SK-N-SH (cell line): ENCODE measurements around the gene COL20A1.

Experiments used
- EP300 ChIP-seq, 2 experiments: IDR thresholded peaks; 2 replicates each; pipeline versions ENCODE4 v1.4.0 to v1.6.1; 2012; ENCODE audit warnings: borderline replicate concordance in 1 of 2, low read depth in 1 of 2, low read length in 1 of 2
- EZH2phosphoT487 ChIP-seq: fragments of 200-600 bp; sonication (generic); IDR thresholded peaks from 2 replicates; pipeline ENCODE4 v1.6.1; 2017; ENCODE audit warnings: low read depth, mixed run types, mild to moderate bottlenecking, antibody characterized with exemption, moderate library complexity, borderline replicate concordance
- GATA2 ChIP-seq: sonication (generic); formaldehyde crosslinking; IDR thresholded peaks from 2 replicates; pipeline ENCODE4 v1.5.0; 2020; ENCODE audit warnings: mild to moderate bottlenecking, missing genetic modification reagents
- MAX ChIP-seq: IDR thresholded peaks from 2 replicates; pipeline ENCODE4 v1.4.0; 2012; ENCODE audit warnings: low read depth
- MXI1 ChIP-seq: IDR thresholded peaks from 2 replicates; pipeline ENCODE4 v1.6.1; 2012; ENCODE audit warnings: mild to moderate bottlenecking, low read depth, low read length, improper control_type of control experiment
- NRF1 ChIP-seq: IDR thresholded peaks from 2 replicates; pipeline ENCODE4 v1.6.1; 2012; ENCODE audit warnings: low read depth, mild to moderate bottlenecking, low read length
- POLR2AphosphoS5 ChIP-seq: IDR thresholded peaks from 2 replicates; pipeline ENCODE4 v1.6.1; 2012; ENCODE audit warnings: low read depth, low read length
- RAD21 ChIP-seq: IDR thresholded peaks from 2 replicates; pipeline ENCODE4 v1.6.1; 2012; ENCODE audit warnings: mild to moderate bottlenecking, low read length
- SIN3A ChIP-seq: IDR thresholded peaks from 2 replicates; pipeline ENCODE4 v1.6.1; 2012; ENCODE audit warnings: low read depth, mild to moderate bottlenecking, low read length, moderate library complexity, borderline replicate concordance
- TF ChIP-seq, protein P1 (sequence below): fragments of 200-600 bp; sonication (generic); IDR thresholded peaks from 2 replicates; pipeline ENCODE4 v1.6.1; 2017; ENCODE audit warnings: antibody characterized with exemption, mild to moderate bottlenecking, moderate library complexity

- TF ChIP-seq EP300 (IDR thresholded peaks at IDR 0.05; ENCODE audit: borderline replicate concordance in 1 of 2, low read depth in 1 of 2, low read length in 1 of 2) = no peak
- TF ChIP-seq, protein P1, sequence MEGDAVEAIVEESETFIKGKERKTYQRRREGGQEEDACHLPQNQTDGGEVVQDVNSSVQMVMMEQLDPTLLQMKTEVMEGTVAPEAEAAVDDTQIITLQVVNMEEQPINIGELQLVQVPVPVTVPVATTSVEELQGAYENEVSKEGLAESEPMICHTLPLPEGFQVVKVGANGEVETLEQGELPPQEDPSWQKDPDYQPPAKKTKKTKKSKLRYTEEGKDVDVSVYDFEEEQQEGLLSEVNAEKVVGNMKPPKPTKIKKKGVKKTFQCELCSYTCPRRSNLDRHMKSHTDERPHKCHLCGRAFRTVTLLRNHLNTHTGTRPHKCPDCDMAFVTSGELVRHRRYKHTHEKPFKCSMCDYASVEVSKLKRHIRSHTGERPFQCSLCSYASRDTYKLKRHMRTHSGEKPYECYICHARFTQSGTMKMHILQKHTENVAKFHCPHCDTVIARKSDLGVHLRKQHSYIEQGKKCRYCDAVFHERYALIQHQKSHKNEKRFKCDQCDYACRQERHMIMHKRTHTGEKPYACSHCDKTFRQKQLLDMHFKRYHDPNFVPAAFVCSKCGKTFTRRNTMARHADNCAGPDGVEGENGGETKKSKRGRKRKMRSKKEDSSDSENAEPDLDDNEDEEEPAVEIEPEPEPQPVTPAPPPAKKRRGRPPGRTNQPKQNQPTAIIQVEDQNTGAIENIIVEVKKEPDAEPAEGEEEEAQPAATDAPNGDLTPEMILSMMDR = no peak
- TF ChIP-seq EZH2phosphoT487 = no peak
- TF ChIP-seq SIN3A = no peak
- TF ChIP-seq RAD21 = no peak
- no peak for TF ChIP-seq NRF1
- TF ChIP-seq MXI1 = no peak
- TF ChIP-seq GATA2 (CRISPR knock-in tag) = no peak
- no peak for TF ChIP-seq MAX
- no peak for TF ChIP-seq POLR2AphosphoS5
Observed at GRCh38 chr20:63350196-63350595, 57.2 kb downstream of the COL20A1 start.
